GM12878 (cell line): Measurements from ENCODE around the gene SOS1. TPM values are rescaled to one million over a fixed set of nuclear protein-coding genes. Genes with fewer than 3 reads are reported as not detected.

Experiments
- ATAC-seq: fragments of 200-7000 bp; cut with Tn5 transposase; 3 replicates; pipeline ENCODE4 v1.9.1; 2020; ENCODE audit warnings: mild to moderate bottlenecking, moderate library complexity
- BruUV-seq: library from RNA; stranded (reverse); fragments of 400-500 nt; replicated peaks from 2 replicates; lab custom pipeline; 2021; lab: Mats Ljungman, UMichigan
- CTCF ChIA-PET: fragments of 300-600 bp; sonication (Branson Sonifier 250); formaldehyde crosslinking; extraction: SDS; loops from one replicate; lab custom pipeline; 2021; ENCODE audit warnings: inconsistent platforms; lab: Yijun Ruan, JAX
- POLR2A ChIA-PET: fragments of 350-600 bp; formaldehyde crosslinking; extraction: SDS; loops from one replicate; lab custom pipeline; 2021; ENCODE audit warnings: inconsistent platforms; lab: Charles Lee
- RAD21 ChIA-PET: fragments of 300-600 bp; sonication (Branson Sonifier 250); formaldehyde crosslinking; loops from one replicate; lab custom pipeline; 2023; ENCODE audit warnings: antibody characterized with exemption; ENCODE audit not compliant: unreplicated experiment; lab: Charles Lee
- SMC1A ChIA-PET: fragments of 300-600 bp; sonication (Branson Sonifier 250); formaldehyde crosslinking; loops from one replicate; lab custom pipeline; 2023; ENCODE audit not compliant: unreplicated experiment, uncharacterized antibody; lab: Charles Lee
- DNase-seq: peaks from one replicate; pipeline ENCODE4 v3.0.0-alpha.2; 2011; ENCODE audit warnings: low read depth, low spot score
- FAIRE-seq: peaks from 3 replicates; lab custom pipeline; 2011; peaks lifted over from hg19 to GRCh38; lab: Jason Lieb, UNC
- H2AFZ ChIP-seq: 2 replicates; pipeline ENCODE4 v1.6.0; 2011; ENCODE audit warnings: low read depth, low read length, control low read depth; ENCODE audit not compliant: control insufficient read depth
- H3K27ac ChIP-seq: 2 replicates; pipeline ENCODE4 v1.5.1; 2011; ENCODE audit warnings: control low read depth; ENCODE audit not compliant: control insufficient read depth, insufficient read depth
- H3K27me3 ChIP-seq, 2 experiments: replicated peaks in 1 of 2; 2 replicates each; pipeline versions ENCODE4 v1.6.0 to v1.6.1; 2011; ENCODE audit warnings: low read length in 1 of 2; ENCODE audit not compliant: control insufficient read depth in 2 of 2, insufficient read depth in 2 of 2
- H3K36me3 ChIP-seq, 2 experiments: 2 replicates each; pipeline ENCODE4 v1.5.1; 2011; ENCODE audit warnings: low read length in 1 of 2; ENCODE audit not compliant: control insufficient read depth in 2 of 2, insufficient read depth in 2 of 2
- H3K4me1 ChIP-seq: 2 replicates; pipeline ENCODE4 v1.6.1; 2011; ENCODE audit warnings: mild to moderate bottlenecking, low read length, moderate library complexity, mixed read lengths; ENCODE audit not compliant: control insufficient read depth, insufficient read depth
- H3K4me2 ChIP-seq: 2 replicates; pipeline ENCODE4 v1.6.0; 2011; ENCODE audit warnings: control low read depth; ENCODE audit not compliant: control insufficient read depth, insufficient read depth
- H3K4me3 ChIP-seq: fragments of 200-600 bp; sonication (generic); 2 replicates; pipeline ENCODE4 v1.5.1; 2016
- H3K79me2 ChIP-seq: 2 replicates; pipeline ENCODE4 v1.6.0; 2011; ENCODE audit warnings: low read length; ENCODE audit not compliant: control insufficient read depth, insufficient read depth
- H3K9ac ChIP-seq: 2 replicates; pipeline ENCODE4 v1.8.0; 2011; ENCODE audit warnings: low read length, control low read depth, mixed read lengths; ENCODE audit not compliant: control insufficient read depth, insufficient read depth
- H3K9me3 ChIP-seq: replicated peaks from 3 replicates; pipeline ENCODE4 v1.5.1; 2011; ENCODE audit warnings: mild to moderate bottlenecking, low read length; ENCODE audit not compliant: control insufficient read depth, insufficient read depth
- H4K20me1 ChIP-seq: 2 replicates; pipeline ENCODE4 v1.6.0; 2011; ENCODE audit not compliant: control insufficient read depth, insufficient read depth
- CBFB ChIP-seq: IDR thresholded peaks from 2 replicates; pipeline ENCODE4 v1.6.1; 2016; ENCODE audit warnings: antibody characterized with exemption, low read depth
- CHD2 ChIP-seq: IDR thresholded peaks from 2 replicates; pipeline ENCODE4 v1.6.1; 2011; ENCODE audit warnings: low read depth, low read length, improper control_type of control experiment, borderline replicate concordance
- NR2C1 ChIP-seq: fragments of 450-650 bp; IDR thresholded peaks from 2 replicates; pipeline ENCODE4 v1.6.1; 2017; ENCODE audit warnings: antibody characterized with exemption, mild to moderate bottlenecking, moderate library complexity
- PAX5 ChIP-seq: IDR thresholded peaks from 2 replicates; pipeline ENCODE4 v1.6.1; 2011; ENCODE audit warnings: low read depth, low read length, borderline replicate concordance
- SKIL ChIP-seq: fragments of 450-650 bp; IDR thresholded peaks from 2 replicates; pipeline ENCODE4 v1.6.1; 2017; ENCODE audit warnings: mild to moderate bottlenecking, low read depth, inconsistent platforms; ENCODE audit not compliant: poor library complexity, severe bottlenecking
- ZNF274 ChIP-seq: IDR thresholded peaks from one replicate; pipeline ENCODE4 v1.8.0; 2011; ENCODE audit not compliant: insufficient read length, insufficient read depth
- ZNF384 ChIP-seq: IDR thresholded peaks from 2 replicates; pipeline ENCODE4 v1.6.1; 2012; ENCODE audit warnings: low read depth, mild to moderate bottlenecking, low read length, improper control_type of control experiment, borderline replicate concordance
- WGBS: methylation state at CpG from one replicate; pipeline ENCODE4 v1.1.6; 2016; ENCODE audit warnings: low lambda C conversion rate; ENCODE audit not compliant: insufficient replicate concordance, insufficient coverage; ENCODE audit errors: missing lambda C conversion rate; 5-methylcytosine and 5-hydroxymethylcytosine counted together
- in situ Hi-C: fragments of 300-500 bp; cut with MboI; formaldehyde crosslinking; loops from 9 replicates; pipeline ENCODE4 v1.14.3; 2018; ENCODE audit warnings: mixed read lengths
- intact Hi-C: fragments of 100-400 bp; cut with micrococcal nuclease; formaldehyde crosslinking; loops from one replicate; pipeline ENCODE4 v1.14.2; 2022; ENCODE audit not compliant: unreplicated experiment
- polyA plus RNA-seq, 11 experiments: library from polyadenylated mRNA; depleted of rRNA in 4 of 11; unstranded in 6 of 11; stranded (reverse) in 5 of 11; fragments of >200 nt; fragmentation: Nextera tagmentation in 4 of 11; fragmentation: Illumina TruSeq in 1 of 11; extraction: Ambion mirVana in 4 of 11; extraction: Trizol in 1 of 11; gene quantifications; 1 replicate in 1 of 11; 2 replicates in 10 of 11; pipeline versions ENCODE4 v1.2.1 to v1.2.3, GENCODE V29; 2011 to 2016; ENCODE audit warnings: inconsistent platforms in 2 of 11, missing spikeins in 2 of 11, low read depth in 1 of 11
- total RNA-seq, 4 experiments: library from RNA; depleted of rRNA in 3 of 4; stranded (reverse); fragments of >200 nt in 3 of 4; fragmentation: Illumina TruSeq in 1 of 4; extraction: Trizol in 1 of 4; gene quantifications; 2 replicates each; pipeline versions ENCODE4 v1.2.1 to v1.2.3, GENCODE V29; 2013 to 2021
- TF ChIP-seq, protein P1 (sequence below): fragments of 450-650 bp; IDR thresholded peaks from 2 replicates; pipeline ENCODE4 v1.6.1; 2018; ENCODE audit warnings: borderline replicate concordance, mild to moderate bottlenecking; ENCODE audit not compliant: partially characterized antibody
- TF ChIP-seq, protein P2 (sequence below): IDR thresholded peaks from 2 replicates; pipeline ENCODE4 v1.6.1; 2011; ENCODE audit warnings: low read depth, mild to moderate bottlenecking, low read length, moderate library complexity, borderline replicate concordance; ENCODE audit errors: extremely low read depth

SOS1 gene
- total and polyA plus RNA-seq, 10 of the 15 experiments (the other 5 are each of a cell fraction or from before 2014, with no cell fraction given) = 2.1 to 24.1 (median 8.5) TPM

DNA sequence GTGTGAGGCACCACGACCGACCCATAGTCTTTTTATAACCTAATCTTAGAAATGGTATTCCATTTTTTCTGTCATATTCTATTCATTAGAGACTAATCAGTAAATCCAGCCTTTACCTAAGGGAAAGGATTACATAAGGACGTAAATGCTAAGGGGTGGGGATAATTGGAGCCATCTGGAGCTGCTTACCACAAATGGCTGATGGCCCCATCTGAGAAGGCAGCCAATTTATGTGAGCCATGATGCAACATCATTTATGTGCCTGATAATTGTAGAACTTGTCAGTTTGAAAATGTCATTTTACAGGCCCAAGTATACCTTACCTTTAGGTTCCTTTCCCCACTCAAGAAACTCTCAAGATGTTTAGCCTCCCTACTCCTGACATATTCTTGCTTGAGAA, 187.2 kb downstream of the SOS1 start:
- DNase-seq (no peak), FAIRE-seq (no peak), ATAC-seq (no peak)
- no peaks in the 10 kb centered on the region; a peak in 1 of 4 replicates for H3K27me3 ChIP-seq
- CTCF ChIA-PET = no interaction called here
- WGBS = 60% methylated on average over 3 of the region's 3 CpGs
- H3K9me3 ChIP-seq = no peaks in the 10 kb centered on the region
- no peaks in the 10 kb centered on the region for H3K4me1 ChIP-seq
- no TSS peak for BruUV-seq
- RAD21 ChIA-PET = no interaction called here
- in situ Hi-C loops = no loop called here
- H3K36me3 ChIP-seq = no peaks in the 10 kb centered on the region
- SMC1A ChIA-PET = no interaction called here
- H2AFZ ChIP-seq = no peak overlapping the region
- no peaks in the 10 kb centered on the region for H3K79me2 ChIP-seq
- no peak overlapping the region for H3K4me3 ChIP-seq
- intact Hi-C loops = no loop called here
- TF ChIP-seq NR2C1 (no peak), PAX5 (no peak), CHD2 (no peak), ZNF274 (no peak), ZNF384 (no peak), CBFB (no peak), SKIL (no peak)
- TF ChIP-seq, protein P1, sequence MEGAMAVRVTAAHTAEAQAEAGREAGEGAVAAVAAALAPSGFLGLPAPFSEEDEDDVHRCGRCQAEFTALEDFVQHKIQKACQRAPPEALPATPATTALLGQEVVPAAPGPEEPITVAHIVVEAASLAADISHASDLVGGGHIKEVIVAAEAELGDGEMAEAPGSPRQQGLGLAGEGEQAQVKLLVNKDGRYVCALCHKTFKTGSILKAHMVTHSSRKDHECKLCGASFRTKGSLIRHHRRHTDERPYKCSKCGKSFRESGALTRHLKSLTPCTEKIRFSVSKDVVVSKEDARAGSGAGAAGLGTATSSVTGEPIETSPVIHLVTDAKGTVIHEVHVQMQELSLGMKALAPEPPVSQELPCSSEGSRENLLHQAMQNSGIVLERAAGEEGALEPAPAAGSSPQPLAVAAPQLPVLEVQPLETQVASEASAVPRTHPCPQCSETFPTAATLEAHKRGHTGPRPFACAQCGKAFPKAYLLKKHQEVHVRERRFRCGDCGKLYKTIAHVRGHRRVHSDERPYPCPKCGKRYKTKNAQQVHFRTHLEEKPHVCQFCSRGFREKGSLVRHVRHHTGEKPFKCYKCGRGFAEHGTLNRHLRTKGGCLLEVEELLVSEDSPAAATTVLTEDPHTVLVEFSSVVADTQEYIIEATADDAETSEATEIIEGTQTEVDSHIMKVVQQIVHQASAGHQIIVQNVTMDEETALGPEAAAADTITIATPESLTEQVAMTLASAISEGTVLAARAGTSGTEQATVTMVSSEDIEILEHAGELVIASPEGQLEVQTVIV = no peak
- TF ChIP-seq, protein P2, sequence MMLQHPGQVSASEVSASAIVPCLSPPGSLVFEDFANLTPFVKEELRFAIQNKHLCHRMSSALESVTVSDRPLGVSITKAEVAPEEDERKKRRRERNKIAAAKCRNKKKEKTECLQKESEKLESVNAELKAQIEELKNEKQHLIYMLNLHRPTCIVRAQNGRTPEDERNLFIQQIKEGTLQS = no peak
- no peak overlapping the region for H3K27ac ChIP-seq
- no peak overlapping the region for H3K4me2 ChIP-seq
- H4K20me1 ChIP-seq = no peaks in the 10 kb centered on the region
- POLR2A ChIA-PET = no interaction called here
- H3K9ac ChIP-seq = no peak overlapping the region
